Kidney epithelial cell (primary cell): ENCODE results near the gene TBC1D24. TPM values are rescaled to one million over a fixed set of nuclear protein-coding genes. Genes with fewer than 3 reads are reported as not detected.

Experiments used
- DNase-seq: peaks from one replicate; pipeline ENCODE4 v3.0.0-alpha.2; 2010; ENCODE audit warnings: low read depth
- H3K27me3 ChIP-seq: 2 replicates; pipeline ENCODE4 v1.6.0; 2011; ENCODE audit warnings: low read length; ENCODE audit not compliant: control insufficient read depth, insufficient read depth
- H3K36me3 ChIP-seq: 2 replicates; pipeline ENCODE4 v1.5.1; 2011; ENCODE audit warnings: low read length; ENCODE audit not compliant: control insufficient read depth, insufficient read depth
- H3K4me3 ChIP-seq: 2 replicates; pipeline ENCODE4 v1.5.1; 2011; ENCODE audit warnings: low read depth, mild to moderate bottlenecking, control low read depth, low read length
- total RNA-seq: library from RNA; depleted of rRNA; stranded (reverse); fragments of >200 nt; gene quantifications from 2 replicates; pipeline ENCODE4 v1.2.3, GENCODE V29; 2015
- TF ChIP-seq, protein P1 (sequence below): IDR thresholded peaks from 2 replicates; pipeline ENCODE4 v1.5.1; 2011; ENCODE audit warnings: mild to moderate bottlenecking, moderate library complexity, low read length, control low read depth, inconsistent platforms; ENCODE audit not compliant: insufficient read depth, poor library complexity, severe bottlenecking

Gene TBC1D24
- total RNA-seq, 1 donor from 2014 or later, result 14.5 TPM

GRCh38 chr16:2497116-2497630 lies 22.2 kb downstream of the TBC1D24 start:
- DNase-seq, result no peak
- no peak overlapping the region for H3K4me3 ChIP-seq
- H3K27me3 ChIP-seq, result no peaks in the 10 kb centered on the region
- TF ChIP-seq, protein P1, sequence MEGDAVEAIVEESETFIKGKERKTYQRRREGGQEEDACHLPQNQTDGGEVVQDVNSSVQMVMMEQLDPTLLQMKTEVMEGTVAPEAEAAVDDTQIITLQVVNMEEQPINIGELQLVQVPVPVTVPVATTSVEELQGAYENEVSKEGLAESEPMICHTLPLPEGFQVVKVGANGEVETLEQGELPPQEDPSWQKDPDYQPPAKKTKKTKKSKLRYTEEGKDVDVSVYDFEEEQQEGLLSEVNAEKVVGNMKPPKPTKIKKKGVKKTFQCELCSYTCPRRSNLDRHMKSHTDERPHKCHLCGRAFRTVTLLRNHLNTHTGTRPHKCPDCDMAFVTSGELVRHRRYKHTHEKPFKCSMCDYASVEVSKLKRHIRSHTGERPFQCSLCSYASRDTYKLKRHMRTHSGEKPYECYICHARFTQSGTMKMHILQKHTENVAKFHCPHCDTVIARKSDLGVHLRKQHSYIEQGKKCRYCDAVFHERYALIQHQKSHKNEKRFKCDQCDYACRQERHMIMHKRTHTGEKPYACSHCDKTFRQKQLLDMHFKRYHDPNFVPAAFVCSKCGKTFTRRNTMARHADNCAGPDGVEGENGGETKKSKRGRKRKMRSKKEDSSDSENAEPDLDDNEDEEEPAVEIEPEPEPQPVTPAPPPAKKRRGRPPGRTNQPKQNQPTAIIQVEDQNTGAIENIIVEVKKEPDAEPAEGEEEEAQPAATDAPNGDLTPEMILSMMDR, result no peak
- peaks cover 5% of the 10 kb centered on the region for H3K36me3 ChIP-seq

DNA sequence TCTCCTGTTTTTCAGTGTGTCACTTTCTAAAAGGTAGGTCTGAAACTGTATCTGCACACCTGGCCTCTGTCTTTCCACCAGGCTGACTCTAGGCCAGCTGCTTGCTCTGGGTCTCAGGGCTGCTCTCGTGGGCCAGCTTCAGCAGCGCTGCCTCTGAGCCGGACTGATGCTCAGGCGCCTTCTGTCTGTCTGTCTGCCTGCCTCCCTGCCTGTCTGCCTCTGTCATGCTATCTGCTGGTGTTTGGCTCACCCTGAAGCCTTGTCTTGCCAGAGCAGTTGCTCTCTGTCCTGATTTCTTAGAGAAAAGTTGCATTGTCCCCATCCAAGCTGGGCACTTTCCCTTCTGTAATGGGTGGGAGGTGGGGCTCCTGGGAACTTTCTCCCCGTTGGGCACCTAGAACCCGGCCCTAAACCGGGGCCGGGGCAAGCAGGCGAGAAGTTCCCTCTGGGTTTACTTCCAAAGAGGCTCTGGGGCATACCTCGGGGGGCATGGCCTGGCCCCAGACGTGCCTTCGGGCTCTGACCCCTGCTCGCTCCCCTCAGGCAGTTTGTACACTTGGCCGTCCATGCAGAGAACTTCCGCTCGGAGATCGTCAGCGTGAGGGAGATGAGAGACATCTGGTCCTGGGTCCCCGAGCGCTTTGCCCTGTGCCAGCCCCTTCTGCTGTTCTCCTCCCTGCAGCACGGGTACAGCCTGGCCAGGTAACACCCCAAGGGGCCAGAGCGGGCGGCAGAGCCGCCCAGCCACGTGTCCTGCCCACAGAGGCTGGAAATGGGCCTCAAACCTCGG lies 23.0 kb downstream of the TBC1D24 start:
- no peak for DNase-seq

GRCh38 chr16:2498531-2499253 lies 23.8 kb downstream of the TBC1D24 start:
- TF ChIP-seq, protein P1, result no peak
- Histone ChIP-seq H3K4me3 (no peak overlapping the region), H3K27me3 (no peaks in the 10 kb centered on the region), H3K36me3 (peaks cover 5% of the 10 kb centered on the region)
- DNase-seq, result no peak

More for the DNA sequence above, 23.0 kb downstream of the TBC1D24 start:
- Histone ChIP-seq H3K4me3 (no peak overlapping the region), H3K27me3 (no peaks in the 10 kb centered on the region), H3K36me3 (peaks cover 5% of the 10 kb centered on the region)
- TF ChIP-seq, protein P1, result no peak

DNA sequence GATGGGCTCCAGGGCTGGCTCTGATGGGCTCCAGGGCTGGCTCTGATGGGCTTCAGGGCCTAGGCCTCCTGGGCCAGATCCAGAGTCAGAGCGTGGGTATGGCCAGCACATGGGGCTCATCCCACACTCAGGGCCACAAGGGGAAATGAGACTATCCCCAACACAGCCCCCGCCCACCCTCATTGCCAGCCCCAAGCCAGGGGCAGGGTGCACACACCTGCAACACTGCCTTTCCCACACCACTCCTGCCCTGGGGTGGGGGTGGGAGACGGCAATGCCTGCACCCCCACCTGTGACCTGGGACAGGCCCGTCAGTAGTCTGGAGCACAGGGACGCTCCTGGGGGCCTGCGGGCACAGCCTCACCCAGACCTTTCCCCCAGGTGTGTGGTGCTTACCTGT lies 24.5 kb downstream of the TBC1D24 start:
- no peak for DNase-seq
- no peaks in the 10 kb centered on the region for H3K27me3 ChIP-seq
- TF ChIP-seq, protein P1, result no peak

GRCh38 chr16:2499890-2500429 lies 25.0 kb downstream of the TBC1D24 start:
- H3K36me3 ChIP-seq, result peaks cover 5% of the 10 kb centered on the region
- TF ChIP-seq, protein P1, result no peak
- H3K4me3 ChIP-seq, result no peak overlapping the region
- H3K27me3 ChIP-seq, result no peaks in the 10 kb centered on the region
- no peak for DNase-seq

More for the DNA sequence above, 24.5 kb downstream of the TBC1D24 start:
- H3K4me3 ChIP-seq, result no peak overlapping the region
- peaks cover 5% of the 10 kb centered on the region for H3K36me3 ChIP-seq
